Measurements from ENCODE around the gene MAGOH.
"Not testable (repeated sequence)": the region's sequence is repeated elsewhere in the genome, so short reads cannot be mapped to it uniquely, and the experiment has no call there.

The MAGOH gene

GRCh38 chr1:53220962-53221286 lies 17.4 kb downstream of the MAGOH start:
- WGBS, 2 experiments, result 84 to 87% methylated on average over 3 of the region's 3 CpGs
- H3K27ac ChIP-seq (ENCODE audit: insufficient read depth, low read depth, low read length, poor library complexity, severe bottlenecking), result peak overlapping the region; percentile 55

GRCh38 chr1:53220171-53220961 lies 18.0 kb downstream of the MAGOH start, which contains the start of gene CZIB:
Gene CZIB (minus strand): TSS chr1:53220634. CDS start chr1:53220575, 59 bp downstream.
- Histone ChIP-seq H3K36me3 (ENCODE audit: control insufficient read depth, insufficient read depth, low read length) (no peaks in the 10 kb centered on the region), H3K27me3 (ENCODE audit: control insufficient read depth, insufficient read depth, low read length, poor library complexity, severe bottlenecking) (no peaks in the 10 kb centered on the region), H3K4me1 (ENCODE audit: control insufficient read depth, insufficient read depth, low read length) (no peaks in the 10 kb centered on the region), H3K9me3 (ENCODE audit: control insufficient read depth, low read length) (no peaks in the 10 kb centered on the region), H3K27ac (ENCODE audit: insufficient read depth, low read depth, low read length, poor library complexity, severe bottlenecking) (peak within 1 kb of the TSS; percentile 77), H3K4me3 (ENCODE audit: insufficient read depth, low read depth, low read length) (peak within 1 kb of the TSS; percentile 77)
- 1 to 2% methylated on average over 61 of the region's 61 CpGs for WGBS, 2 experiments

More at GRCh38 chr1:53220962-53221286, 17.4 kb downstream of the MAGOH start:
- Histone ChIP-seq H3K36me3 (ENCODE audit: control insufficient read depth, insufficient read depth, low read length) (no peaks in the 10 kb centered on the region), H3K27me3 (ENCODE audit: control insufficient read depth, insufficient read depth, low read length, poor library complexity, severe bottlenecking) (no peaks in the 10 kb centered on the region), H3K4me3 (ENCODE audit: insufficient read depth, low read depth, low read length) (peak overlapping the region; percentile 77), H3K4me1 (ENCODE audit: control insufficient read depth, insufficient read depth, low read length) (no peaks in the 10 kb centered on the region), H3K9me3 (ENCODE audit: control insufficient read depth, low read length) (no peaks in the 10 kb centered on the region)

- Histone ChIP-seq H3K4me3 (ENCODE audit: insufficient read depth, low read depth, low read length) (peak overlapping the region; percentile 77), H3K4me1 (ENCODE audit: control insufficient read depth, insufficient read depth, low read length) (no peaks in the 10 kb centered on the region), H3K27me3 (ENCODE audit: control insufficient read depth, insufficient read depth, low read length, poor library complexity, severe bottlenecking) (no peaks in the 10 kb centered on the region), H3K27ac (ENCODE audit: insufficient read depth, low read depth, low read length, poor library complexity, severe bottlenecking) (no peak overlapping the region), H3K9me3 (ENCODE audit: control insufficient read depth, low read length) (no peaks in the 10 kb centered on the region), H3K36me3 (ENCODE audit: control insufficient read depth, insufficient read depth, low read length) (no peaks in the 10 kb centered on the region)
- WGBS, 2 experiments, result 34 to 39% methylated on average over 8 of the region's 8 CpGs
These were observed 18.6 kb downstream of the MAGOH start for GRCh38 chr1:53219711-53220110.

- H3K4me3 ChIP-seq (ENCODE audit: insufficient read depth, low read depth, low read length), result no peak overlapping the region
- WGBS, 2 experiments, result 89% methylated on average over 7 of the region's 7 CpGs
- no peaks in the 10 kb centered on the region for H3K27me3 ChIP-seq (ENCODE audit: control insufficient read depth, insufficient read depth, low read length, poor library complexity, severe bottlenecking)
- H3K4me1 ChIP-seq (ENCODE audit: control insufficient read depth, insufficient read depth, low read length), result no peaks in the 10 kb centered on the region
- no peaks in the 10 kb centered on the region for H3K9me3 ChIP-seq (ENCODE audit: control insufficient read depth, low read length)
- no peak overlapping the region for H3K27ac ChIP-seq (ENCODE audit: insufficient read depth, low read depth, low read length, poor library complexity, severe bottlenecking)
- H3K36me3 ChIP-seq (ENCODE audit: control insufficient read depth, insufficient read depth, low read length), result peaks cover 11% of the 10 kb centered on the region
These were observed 20.1 kb downstream of the MAGOH start for GRCh38 chr1:53218201-53218600.

- Histone ChIP-seq H3K4me1 (ENCODE audit: control insufficient read depth, insufficient read depth, low read length) (no peaks in the 10 kb centered on the region), H3K27me3 (ENCODE audit: control insufficient read depth, insufficient read depth, low read length, poor library complexity, severe bottlenecking) (no peaks in the 10 kb centered on the region), H3K27ac (ENCODE audit: insufficient read depth, low read depth, low read length, poor library complexity, severe bottlenecking) (no peak overlapping the region), H3K9me3 (ENCODE audit: control insufficient read depth, low read length) (no peaks in the 10 kb centered on the region), H3K4me3 (ENCODE audit: insufficient read depth, low read depth, low read length) (no peak overlapping the region), H3K36me3 (ENCODE audit: control insufficient read depth, insufficient read depth, low read length) (peaks cover 21% of the 10 kb centered on the region)
- WGBS, 2 experiments, result 88 to 95% methylated on average over 5 of the region's 5 CpGs
These were observed 23.9 kb downstream of the MAGOH start for GRCh38 chr1:53214376-53214940.

- H3K36me3 ChIP-seq (ENCODE audit: control insufficient read depth, insufficient read depth, low read length), result peaks cover 44% of the 10 kb centered on the region
These were observed 27.4 kb downstream of the MAGOH start for GRCh38 chr1:53210954-53211353.

GRCh38 chr1:53210352-53210751 lies 28.0 kb downstream of the MAGOH start:
- H3K27me3 ChIP-seq (ENCODE audit: control insufficient read depth, insufficient read depth, low read length, poor library complexity, severe bottlenecking), result no peaks in the 10 kb centered on the region
- H3K36me3 ChIP-seq (ENCODE audit: control insufficient read depth, insufficient read depth, low read length), result peaks cover 47% of the 10 kb centered on the region
- WGBS, 2 experiments, result 93 to 97% methylated on average over 7 of the region's 7 CpGs
- no peak overlapping the region for H3K27ac ChIP-seq (ENCODE audit: insufficient read depth, low read depth, low read length, poor library complexity, severe bottlenecking)
- H3K4me3 ChIP-seq (ENCODE audit: insufficient read depth, low read depth, low read length), result no peak overlapping the region
- no peaks in the 10 kb centered on the region for H3K4me1 ChIP-seq (ENCODE audit: control insufficient read depth, insufficient read depth, low read length)
- no peaks in the 10 kb centered on the region for H3K9me3 ChIP-seq (ENCODE audit: control insufficient read depth, low read length)

More at GRCh38 chr1:53210954-53211353, 27.4 kb downstream of the MAGOH start:
- no peaks in the 10 kb centered on the region for H3K4me1 ChIP-seq (ENCODE audit: control insufficient read depth, insufficient read depth, low read length)
- no peaks in the 10 kb centered on the region for H3K27me3 ChIP-seq (ENCODE audit: control insufficient read depth, insufficient read depth, low read length, poor library complexity, severe bottlenecking)
- H3K27ac ChIP-seq (ENCODE audit: insufficient read depth, low read depth, low read length, poor library complexity, severe bottlenecking), result no peak overlapping the region
- H3K4me3 ChIP-seq (ENCODE audit: insufficient read depth, low read depth, low read length), result no peak overlapping the region
- 94 to 96% methylated on average over 11 of the region's 11 CpGs for WGBS, 2 experiments
- no peaks in the 10 kb centered on the region for H3K9me3 ChIP-seq (ENCODE audit: control insufficient read depth, low read length)

GRCh38 chr1:53207726-53208125 lies 30.6 kb downstream of the MAGOH start:
- H3K4me3 ChIP-seq (ENCODE audit: insufficient read depth, low read depth, low read length), result no peak overlapping the region
- WGBS, 2 experiments, result 93 to 100% methylated on average over 1 of the region's 1 CpG
- no peaks in the 10 kb centered on the region for H3K27me3 ChIP-seq (ENCODE audit: control insufficient read depth, insufficient read depth, low read length, poor library complexity, severe bottlenecking)
- no peak overlapping the region for H3K27ac ChIP-seq (ENCODE audit: insufficient read depth, low read depth, low read length, poor library complexity, severe bottlenecking)
- peaks cover 59% of the 10 kb centered on the region for H3K36me3 ChIP-seq (ENCODE audit: control insufficient read depth, insufficient read depth, low read length)
- H3K9me3 ChIP-seq (ENCODE audit: control insufficient read depth, low read length), result no peaks in the 10 kb centered on the region
- no peaks in the 10 kb centered on the region for H3K4me1 ChIP-seq (ENCODE audit: control insufficient read depth, insufficient read depth, low read length)

GRCh38 chr1:53206735-53207379 lies 31.5 kb downstream of the MAGOH start:
- H3K9me3 ChIP-seq (ENCODE audit: control insufficient read depth, low read length), result no peaks in the 10 kb centered on the region
- H3K27ac ChIP-seq (ENCODE audit: insufficient read depth, low read depth, low read length, poor library complexity, severe bottlenecking), result no peak overlapping the region
- H3K27me3 ChIP-seq (ENCODE audit: control insufficient read depth, insufficient read depth, low read length, poor library complexity, severe bottlenecking), result no peaks in the 10 kb centered on the region
- peaks cover 65% of the 10 kb centered on the region for H3K36me3 ChIP-seq (ENCODE audit: control insufficient read depth, insufficient read depth, low read length)
- H3K4me1 ChIP-seq (ENCODE audit: control insufficient read depth, insufficient read depth, low read length), result no peaks in the 10 kb centered on the region
- WGBS, 2 experiments, result 89 to 100% methylated on average over 1 of the region's 1 CpG
- no peak overlapping the region for H3K4me3 ChIP-seq (ENCODE audit: insufficient read depth, low read depth, low read length)

GRCh38 chr1:53206083-53206685 lies 32.1 kb downstream of the MAGOH start:
- peaks cover 65% of the 10 kb centered on the region for H3K36me3 ChIP-seq (ENCODE audit: control insufficient read depth, insufficient read depth, low read length)
- 93 to 95% methylated on average over 3 of the region's 3 CpGs for WGBS, 2 experiments
- H3K9me3 ChIP-seq (ENCODE audit: control insufficient read depth, low read length), result not testable (repeated sequence)

More at GRCh38 chr1:53206083-53206685, 32.1 kb downstream of the MAGOH start:
- H3K4me3 ChIP-seq (ENCODE audit: insufficient read depth, low read depth, low read length); H3K27me3 ChIP-seq (ENCODE audit: control insufficient read depth, insufficient read depth, low read length, poor library complexity, severe bottlenecking); H3K27ac ChIP-seq (ENCODE audit: insufficient read depth, low read depth, low read length, poor library complexity, severe bottlenecking); H3K4me1 ChIP-seq (ENCODE audit: control insufficient read depth, insufficient read depth, low read length): not testable (repeated sequence)

Measured in ectodermal cell (in vitro differentiated cells).